Suppressor macrophage treated with lipopolysaccharide for 4 hours (primary cell): ENCODE data around the gene SMAD4.
"Not testable (repeated sequence)": the region's sequence is repeated elsewhere in the genome, so short reads cannot be mapped to it uniquely, and the experiment has no call there.

Source experiments
- DNase-seq: peaks from one replicate; pipeline ENCODE4 v3.0.0-alpha.2; 2020

SMAD4 gene

GRCh38 chr18:51029694-51030536 lies at the start of gene SMAD4:
SMAD4 (plus strand) TSS chr18:51030213; CDS start chr18:51047047, 16,834 bp downstream.
- peak; percentile 99 for DNase-seq

- no peak for DNase-seq
Measured at GRCh38 chr18:50981381-50981780, 48.6 kb upstream of the SMAD4 start.

GRCh38 chr18:50982086-50982801 lies 47.8 kb upstream of the SMAD4 start:
- no peak for DNase-seq

GRCh38 chr18:50982802-50983179 lies 47.2 kb upstream of the SMAD4 start:
- no peak for DNase-seq

- DNase-seq: no peak
Measured at GRCh38 chr18:50986360-50987087, 43.5 kb upstream of the SMAD4 start.

GRCh38 chr18:50987261-50987660 lies 42.8 kb upstream of the SMAD4 start:
- no peak for DNase-seq

GRCh38 chr18:50989711-50990110 lies 40.3 kb upstream of the SMAD4 start:
- DNase-seq: no peak

GRCh38 chr18:50992351-50992762 lies 37.7 kb upstream of the SMAD4 start:
- no peak for DNase-seq

- no peak for DNase-seq
Measured at GRCh38 chr18:50994031-50994430, 36.0 kb upstream of the SMAD4 start.

GRCh38 chr18:51003174-51003573 lies 26.8 kb upstream of the SMAD4 start:
- not testable (repeated sequence) for DNase-seq

GRCh38 chr18:51006061-51006818 lies 23.8 kb upstream of the SMAD4 start:
- no peak for DNase-seq

- no peak for DNase-seq
Measured at GRCh38 chr18:51006948-51007789, 22.8 kb upstream of the SMAD4 start.

GRCh38 chr18:51007790-51008139 lies 22.2 kb upstream of the SMAD4 start:
- DNase-seq: no peak

GRCh38 chr18:51009072-51009471 lies 20.9 kb upstream of the SMAD4 start:
- peak; percentile 81 for DNase-seq

GRCh38 chr18:51010218-51010617 lies 19.8 kb upstream of the SMAD4 start:
- DNase-seq: no peak

- DNase-seq: no peak
Measured at GRCh38 chr18:51011709-51012108, 18.3 kb upstream of the SMAD4 start.

- no peak for DNase-seq
Measured at GRCh38 chr18:51012441-51012840, 17.6 kb upstream of the SMAD4 start.

- no peak for DNase-seq
Measured at GRCh38 chr18:51013259-51013658, 16.8 kb upstream of the SMAD4 start.

GRCh38 chr18:51017140-51017879 lies 12.7 kb upstream of the SMAD4 start:
- DNase-seq: no peak

- no peak for DNase-seq
Measured at GRCh38 chr18:51020536-51020935, 9.5 kb upstream of the SMAD4 start.
